Activated CD4-positive, CD25-positive, alpha-beta regulatory T cell treated with anti-CD3 and anti-CD28 coated beads, Interleukin-2, amount 50 U/mL, for 24 hours (primary cell): ENCODE results near the gene KDM1A.

ENCODE experiments used
- ATAC-seq, 2 donors: fragments of 150-1000 bp; cut with Tn5 transposase; one replicate each; pipeline ENCODE4 v1.10.0; 2021; ENCODE audit warnings: mild to moderate bottlenecking in 1 of 2, moderate library complexity in 1 of 2

Gene KDM1A

DNA sequence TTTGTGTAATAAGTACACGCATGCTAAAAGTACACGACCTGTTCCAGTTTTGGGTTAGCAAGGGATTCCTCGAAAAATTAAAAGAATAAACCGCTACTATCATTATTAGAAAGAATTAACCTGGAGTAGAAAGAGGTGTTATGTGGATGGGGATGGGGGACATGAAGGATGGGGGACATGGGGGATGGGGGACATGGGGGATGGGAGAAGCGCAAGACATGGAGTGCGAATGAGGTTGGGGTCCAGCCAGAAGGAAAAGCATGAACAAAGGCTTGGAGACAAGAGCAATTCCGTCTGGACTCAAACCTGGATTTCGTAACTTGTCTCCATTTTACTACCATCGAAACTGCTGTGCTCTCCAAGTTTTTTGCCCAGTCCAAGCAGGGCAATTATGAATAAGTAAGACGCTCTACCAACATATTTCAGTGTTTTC lies 591 bp upstream of the KDM1A start:
- ATAC-seq = peak in 1 of 2 donors; percentile 1

GRCh38 chr1:23019863-23020625 lies 776 bp downstream of the KDM1A start:
- peak; percentile 2 to 15 for ATAC-seq

GRCh38 chr1:23020706-23021405 lies 1.6 kb downstream of the KDM1A start:
- no peak for ATAC-seq

DNA sequence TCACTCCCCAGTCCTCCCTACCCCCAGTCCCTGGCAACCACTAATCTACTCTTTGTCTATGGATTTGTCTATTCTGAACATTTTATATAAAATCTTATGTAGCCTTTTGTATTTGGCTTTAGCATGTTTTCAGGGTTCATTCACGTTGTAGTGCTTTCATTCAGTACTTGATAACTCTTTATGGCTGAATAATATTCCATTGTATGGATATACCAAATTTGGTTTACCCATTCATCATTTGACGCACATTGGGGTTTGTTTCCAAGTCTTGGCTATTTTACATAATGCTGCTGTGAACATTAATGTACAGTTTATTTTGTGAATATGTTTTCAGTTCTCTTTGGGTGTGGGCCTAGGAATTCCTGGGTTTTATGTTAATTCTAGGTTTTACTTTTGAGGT lies 2.6 kb downstream of the KDM1A start:
- no peak for ATAC-seq

- ATAC-seq = no peak
Measured at GRCh38 chr1:23023174-23023845, 4.0 kb downstream of the KDM1A start.

DNA sequence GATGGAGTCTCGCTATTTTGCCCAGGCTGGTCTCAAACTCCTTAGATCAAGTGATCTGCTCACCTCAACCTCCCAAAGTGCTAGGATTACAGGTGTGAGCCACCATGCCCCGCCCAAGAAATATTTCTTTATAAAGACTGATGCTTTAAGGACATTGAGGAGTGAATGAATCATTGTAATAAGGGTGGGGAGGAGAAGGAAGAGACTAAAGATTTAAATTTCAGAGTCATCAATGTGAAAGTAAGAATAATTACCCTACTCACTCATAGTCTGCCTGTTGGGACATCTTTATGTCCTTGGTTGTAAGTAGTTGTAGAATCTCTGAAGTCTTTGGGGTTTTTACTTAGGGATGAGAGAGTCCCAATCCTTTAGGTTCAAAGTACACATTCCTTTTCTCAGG lies 7.3 kb downstream of the KDM1A start:
- peak; percentile 43 to 56 for ATAC-seq

DNA sequence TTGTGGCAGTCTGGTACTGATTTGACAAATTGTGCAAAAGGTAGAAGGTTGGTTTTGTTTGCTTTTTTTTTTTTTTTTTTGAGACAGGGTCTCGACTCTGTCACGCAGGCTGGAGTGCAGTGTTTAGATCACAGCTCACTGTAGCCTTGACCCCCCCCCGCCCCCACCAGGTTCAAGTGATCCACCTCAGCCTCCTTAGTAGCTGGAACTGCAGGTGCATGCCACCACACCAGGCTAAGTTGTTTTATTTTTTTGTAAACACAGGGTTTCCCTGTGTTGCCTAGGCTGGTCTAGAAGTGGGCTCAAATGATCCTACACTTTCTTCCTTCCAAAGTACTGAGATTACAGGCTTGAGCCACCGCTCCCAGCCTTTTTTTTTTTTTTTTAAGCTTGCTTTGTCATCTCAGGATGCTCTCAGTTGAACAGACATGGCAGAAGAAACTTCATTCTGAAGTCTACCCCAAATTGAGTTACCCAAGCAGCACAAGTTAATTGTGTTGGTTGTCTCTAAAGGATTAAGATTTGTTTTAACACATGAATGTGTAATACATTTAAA lies 8.2 kb downstream of the KDM1A start:
- ATAC-seq = no peak

- ATAC-seq = no peak
Measured at GRCh38 chr1:23029337-23029736, 10.1 kb downstream of the KDM1A start.

- ATAC-seq = no peak
Measured at GRCh38 chr1:23035823-23036452, 16.7 kb downstream of the KDM1A start.

DNA sequence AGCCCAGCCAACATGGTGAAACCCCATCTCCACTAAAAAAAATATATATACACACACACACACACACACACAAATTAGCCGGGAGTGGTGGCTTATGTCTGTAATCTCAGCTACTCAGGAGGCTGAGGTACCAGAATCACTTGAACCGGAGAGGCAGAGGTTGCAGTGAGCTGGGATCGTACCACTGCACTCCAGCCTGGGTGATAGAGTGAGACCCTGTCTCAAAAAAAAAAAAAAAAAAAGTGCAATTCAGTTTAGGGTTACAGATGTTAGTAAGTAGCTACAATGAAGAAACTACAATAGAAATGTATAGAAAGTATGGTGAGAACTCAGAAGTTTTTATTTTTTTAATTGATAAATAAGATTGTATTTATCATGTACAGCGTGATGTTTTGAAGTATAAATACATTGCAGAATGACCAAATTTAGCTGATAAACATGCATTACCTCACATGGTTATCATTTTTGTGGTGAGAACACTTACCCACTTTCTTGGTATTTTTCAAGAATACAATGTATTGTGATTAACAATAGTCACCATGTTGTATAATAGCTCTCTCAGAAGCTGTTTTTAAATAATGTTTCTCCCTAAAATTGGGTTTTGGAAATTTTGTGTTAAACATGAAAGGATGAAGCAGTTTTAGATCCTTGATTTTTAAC lies 17.9 kb downstream of the KDM1A start:
- no peak for ATAC-seq

GRCh38 chr1:23039308-23039826 lies 20.1 kb downstream of the KDM1A start:
- ATAC-seq = no peak

DNA sequence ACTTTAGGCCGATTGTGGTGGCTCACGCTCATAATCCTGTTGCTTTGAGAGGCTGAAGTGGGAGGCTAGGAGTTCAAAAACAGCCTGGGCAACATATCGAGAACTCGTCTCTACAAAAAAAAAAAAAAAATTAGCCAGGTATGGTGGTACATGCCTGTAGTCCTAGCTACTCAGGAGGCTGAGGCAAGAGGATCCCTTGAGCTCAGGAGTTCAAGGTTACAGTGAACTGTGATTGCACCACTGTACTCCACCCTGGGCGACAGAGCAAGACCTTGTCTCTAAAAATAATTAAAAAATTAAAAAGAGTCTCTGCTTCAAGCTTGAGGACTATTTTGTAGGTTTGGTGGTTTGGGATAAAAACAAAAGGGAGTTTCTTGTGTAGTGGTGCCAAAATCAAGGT lies 21.2 kb downstream of the KDM1A start:
- no peak for ATAC-seq

- no peak for ATAC-seq
Measured at GRCh38 chr1:23044035-23044434, 24.8 kb downstream of the KDM1A start.

DNA sequence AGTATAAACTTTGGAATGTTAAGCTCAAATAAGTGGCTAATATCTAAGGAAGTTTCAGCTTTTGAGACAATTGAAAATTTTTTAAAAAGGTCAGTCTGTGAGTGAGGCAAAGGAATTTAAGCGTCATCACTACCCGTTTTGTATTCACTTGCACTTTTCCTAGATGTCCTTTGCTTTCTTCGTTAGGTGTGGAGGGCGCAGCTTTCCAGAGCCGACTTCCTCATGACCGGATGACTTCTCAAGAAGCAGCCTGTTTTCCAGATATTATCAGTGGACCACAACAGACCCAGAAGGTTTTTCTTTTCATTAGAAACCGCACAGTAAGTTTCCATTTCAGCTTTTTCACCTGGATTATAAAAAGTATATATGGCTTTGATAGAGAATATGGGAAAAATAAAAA lies 30.9 kb downstream of the KDM1A start:
- ATAC-seq = no peak

DNA sequence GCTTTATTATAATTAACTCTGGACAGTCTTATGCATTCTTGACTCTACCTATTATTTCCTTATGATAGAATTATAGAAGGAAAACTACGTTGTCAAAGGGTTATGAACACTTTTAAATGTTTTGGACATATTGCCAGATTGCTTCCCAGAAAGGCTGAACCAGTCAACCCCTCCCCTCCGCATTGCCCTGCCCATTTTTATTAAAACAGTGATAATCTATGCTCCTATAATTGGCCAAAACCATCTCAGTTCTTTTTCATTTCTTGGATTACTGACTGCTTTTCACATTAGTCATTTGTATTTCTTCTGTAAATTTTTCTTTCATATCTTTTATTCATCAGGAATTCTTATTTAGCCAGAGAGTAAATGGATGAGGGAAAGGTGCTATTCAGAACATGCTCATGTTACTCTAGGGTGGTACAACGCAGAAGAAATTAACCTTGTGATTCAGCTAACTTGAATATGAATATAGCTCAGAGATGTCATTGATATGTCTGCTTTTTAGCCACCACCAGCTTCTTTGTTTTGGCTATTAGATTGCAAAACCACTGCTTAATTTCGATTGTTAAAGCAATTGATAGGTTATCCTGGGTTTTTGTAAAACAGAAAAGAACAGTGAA lies 32.1 kb downstream of the KDM1A start:
- ATAC-seq = no peak

DNA sequence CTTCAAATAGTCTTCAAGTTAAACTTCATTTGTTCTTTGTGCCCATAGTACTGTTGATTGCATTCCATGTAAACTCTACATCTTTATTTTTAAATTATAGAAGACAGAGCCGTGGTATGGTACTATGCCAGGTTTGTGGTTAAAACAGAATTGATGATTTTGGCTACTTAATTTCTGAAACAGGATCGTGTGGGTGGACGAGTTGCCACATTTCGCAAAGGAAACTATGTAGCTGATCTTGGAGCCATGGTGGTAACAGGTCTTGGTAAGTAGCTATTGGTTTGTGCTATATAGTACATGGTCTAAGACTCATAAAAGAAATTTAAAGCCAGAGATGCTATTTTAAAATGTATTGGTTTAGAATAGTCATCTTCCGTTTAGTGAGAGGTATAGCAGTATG lies 38.0 kb downstream of the KDM1A start:
- ATAC-seq = no peak

GRCh38 chr1:23062271-23062670 lies 43.0 kb downstream of the KDM1A start:
- no peak for ATAC-seq

DNA sequence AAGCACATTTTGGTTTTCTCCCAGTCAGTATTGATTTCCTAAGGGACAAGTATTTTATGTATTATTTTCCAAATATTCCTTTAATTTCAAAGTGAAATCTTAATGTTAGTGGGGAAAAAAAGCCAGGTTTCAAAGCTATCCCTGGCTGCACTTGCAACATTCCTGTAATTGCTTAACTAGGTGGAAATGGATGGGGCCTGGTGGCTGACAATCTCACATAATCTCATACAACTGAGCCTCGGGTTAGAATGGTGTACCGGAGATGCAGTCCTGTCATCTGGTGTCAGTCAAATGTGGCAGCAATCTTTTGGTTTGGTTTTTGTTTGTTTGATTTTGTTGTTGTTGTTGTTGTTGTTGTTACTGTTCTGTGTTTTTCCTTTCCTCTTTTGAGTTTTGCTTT lies 46.1 kb downstream of the KDM1A start:
- no peak for ATAC-seq

- ATAC-seq = no peak
Measured at GRCh38 chr1:23066075-23066474, 46.8 kb downstream of the KDM1A start.

GRCh38 chr1:23069149-23069548 lies 49.9 kb downstream of the KDM1A start:
- ATAC-seq = no peak

DNA sequence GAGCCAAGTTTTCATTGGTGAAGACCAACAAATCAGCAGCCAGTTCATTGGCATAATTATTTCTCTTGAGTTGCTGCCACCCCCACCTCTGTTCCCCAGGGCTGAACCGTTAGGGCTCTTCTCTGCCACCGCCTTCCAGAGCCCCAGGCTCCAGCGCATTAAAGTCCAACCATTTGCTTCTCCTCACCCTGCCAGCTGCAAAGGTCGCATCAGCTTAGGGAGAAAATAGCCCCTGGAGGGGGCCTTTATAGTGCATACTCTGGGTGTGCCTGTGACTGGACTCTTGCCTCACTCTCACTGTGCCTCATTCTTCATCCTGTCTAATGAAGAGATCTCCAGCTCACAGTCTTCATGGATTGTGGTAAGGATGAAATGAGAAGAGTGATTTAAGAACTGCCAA lies 50.4 kb downstream of the KDM1A start:
- ATAC-seq = no peak

GRCh38 chr1:23074012-23074411 lies 54.7 kb downstream of the KDM1A start:
- ATAC-seq = no peak
